ENCODE results near the gene CNKSR3.

CNKSR3 gene

GRCh38 chr6:154537511-154538325 lies 27.2 kb upstream of the CNKSR3 start:
- no peak for TF ChIP-seq CTCF (IDR thresholded peaks at IDR 0.05; ENCODE audit: control insufficient read depth, insufficient read depth, low read depth, low read length, missing control alignments)
- DNase-seq (ENCODE audit: low read depth) = no peak

DNA sequence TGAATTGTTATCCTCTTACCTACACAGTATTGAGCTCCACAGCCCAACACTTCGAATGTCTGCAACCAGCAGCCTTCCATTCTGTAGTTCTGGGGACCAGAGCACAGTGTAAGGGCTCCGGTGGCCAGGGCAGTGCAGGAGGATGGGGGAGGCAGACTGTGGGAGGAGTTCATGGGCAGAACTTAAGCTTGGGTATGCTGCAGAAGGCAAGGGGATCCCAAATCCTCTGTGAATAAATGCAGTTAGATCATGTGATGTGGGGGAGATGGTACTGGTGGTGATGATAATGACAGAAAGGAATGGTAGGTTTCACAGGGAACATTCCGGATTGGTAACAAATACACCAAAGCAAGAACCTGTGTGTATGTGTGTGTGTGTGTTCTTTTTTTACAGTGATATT lies 26.5 kb upstream of the CNKSR3 start:
- no peak for DNase-seq (ENCODE audit: low read depth)
- H3K4me3 ChIP-seq (ENCODE audit: control insufficient read depth, low read depth, low read length) = no peak overlapping the region
- TF ChIP-seq CTCF (IDR thresholded peaks at IDR 0.05; ENCODE audit: control insufficient read depth, insufficient read depth, low read depth, low read length, missing control alignments) = no peak

More at GRCh38 chr6:154537511-154538325, 27.2 kb upstream of the CNKSR3 start:
- no peak overlapping the region for H3K4me3 ChIP-seq (ENCODE audit: control insufficient read depth, low read depth, low read length)

- DNase-seq (ENCODE audit: low read depth) = no peak
- no peak for TF ChIP-seq CTCF (IDR thresholded peaks at IDR 0.05; ENCODE audit: control insufficient read depth, insufficient read depth, low read depth, low read length, missing control alignments)
- no peak overlapping the region for H3K4me3 ChIP-seq (ENCODE audit: control insufficient read depth, low read depth, low read length)
Observed at GRCh38 chr6:154536255-154536654, 25.8 kb upstream of the CNKSR3 start.

GRCh38 chr6:154535851-154536250 lies 25.4 kb upstream of the CNKSR3 start:
- no peak overlapping the region for H3K4me3 ChIP-seq (ENCODE audit: control insufficient read depth, low read depth, low read length)
- DNase-seq (ENCODE audit: low read depth) = no peak
- no peak for TF ChIP-seq CTCF (IDR thresholded peaks at IDR 0.05; ENCODE audit: control insufficient read depth, insufficient read depth, low read depth, low read length, missing control alignments)

DNA sequence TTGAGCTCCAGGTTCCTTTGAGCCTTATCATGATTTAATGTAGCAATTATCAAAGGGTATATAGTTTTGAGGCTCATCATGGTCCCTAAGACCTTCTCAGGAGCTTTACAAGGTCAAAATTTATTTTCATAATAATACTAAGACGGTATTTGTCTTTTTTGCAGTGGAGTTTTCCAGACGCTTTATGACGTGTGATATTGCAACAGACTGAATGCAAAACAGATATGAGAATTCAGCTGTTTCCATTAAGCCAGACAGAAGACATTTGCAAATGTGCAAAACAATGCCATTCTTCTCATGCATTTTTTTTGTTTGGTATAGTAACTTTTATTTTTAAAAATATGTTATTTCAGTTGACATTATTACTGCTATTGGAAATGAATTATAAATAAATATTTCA lies 24.7 kb upstream of the CNKSR3 start:
- TF ChIP-seq CTCF (IDR thresholded peaks at IDR 0.05; ENCODE audit: control insufficient read depth, insufficient read depth, low read depth, low read length, missing control alignments) = no peak
- no peak for DNase-seq (ENCODE audit: low read depth)
- H3K4me3 ChIP-seq (ENCODE audit: control insufficient read depth, low read depth, low read length) = no peak overlapping the region

GRCh38 chr6:154534531-154534930 lies 24.0 kb upstream of the CNKSR3 start:
- TF ChIP-seq CTCF (IDR thresholded peaks at IDR 0.05; ENCODE audit: control insufficient read depth, insufficient read depth, low read depth, low read length, missing control alignments) = no peak
- no peak overlapping the region for H3K4me3 ChIP-seq (ENCODE audit: control insufficient read depth, low read depth, low read length)
- DNase-seq (ENCODE audit: low read depth) = no peak

All from AG09309 (cell line).